Caco-2 (cell line): ENCODE data around the gene PTPRO. TPM values are rescaled to one million over a fixed set of nuclear protein-coding genes. Genes with fewer than 3 reads are reported as not detected.

Source experiments
- BruUV-seq: library from RNA; stranded (reverse); fragments of 400-500 nt; replicated peaks from 2 replicates; lab custom pipeline; 2021; lab: Mats Ljungman, UMichigan
- CTCF ChIA-PET: fragments of 300-600 bp; sonication (Branson Sonifier 250); formaldehyde crosslinking; loops from one replicate; lab custom pipeline; 2022; ENCODE audit warnings: antibody characterized with exemption; lab: Charles Lee
- POLR2A ChIA-PET: fragments of 300-600 bp; sonication (Branson Sonifier 250); formaldehyde crosslinking; loops from one replicate; lab custom pipeline; 2022; ENCODE audit warnings: antibody characterized with exemption; lab: Charles Lee
- DNase-seq, 2 experiments: peaks; one replicate each; pipeline versions ENCODE4 v3.0.0 to v3.0.0-alpha.2; 2020 to 2022
- H3K27me3 ChIP-seq: replicated peaks from 2 replicates; pipeline ENCODE4 v1.6.0; 2011; ENCODE audit warnings: low read length; ENCODE audit not compliant: control insufficient read depth, insufficient read depth
- H3K36me3 ChIP-seq: 2 replicates; pipeline ENCODE4 v1.5.1; 2011; ENCODE audit warnings: low read length; ENCODE audit not compliant: control insufficient read depth, insufficient read depth
- H3K4me1 ChIP-seq: fragments of 250-450 bp; sonication (Bioruptor Pico); 2 replicates; pipeline ENCODE4 v1.5.1; 2020; ENCODE audit warnings: mild to moderate bottlenecking
- H3K4me3 ChIP-seq: 2 replicates; pipeline ENCODE4 v1.5.1; 2011; ENCODE audit warnings: low read depth, mild to moderate bottlenecking, control low read depth, low read length
- H3K9me3 ChIP-seq: fragments of 250-450 bp; sonication (Bioruptor Pico); 2 replicates; pipeline ENCODE4 v1.5.1; 2020; ENCODE audit warnings: mild to moderate bottlenecking, moderate library complexity
- H3K27ac Mint-ChIP-seq: one replicate; pipeline ENCODE4 v1.8.0; 2022; ENCODE audit warnings: mixed read lengths; ENCODE audit not compliant: unreplicated experiment
- H3K27me3 Mint-ChIP-seq: one replicate; pipeline ENCODE4 v1.8.0; 2022; ENCODE audit warnings: mixed read lengths; ENCODE audit not compliant: insufficient read depth, unreplicated experiment
- H3K36me3 Mint-ChIP-seq: one replicate; pipeline ENCODE4 v1.8.0; 2022; ENCODE audit warnings: mild to moderate bottlenecking, mixed read lengths; ENCODE audit not compliant: insufficient read depth, unreplicated experiment
- H3K4me1 Mint-ChIP-seq: one replicate; pipeline ENCODE4 v1.8.0; 2022; ENCODE audit warnings: low read depth, mixed read lengths; ENCODE audit not compliant: unreplicated experiment
- H3K4me3 Mint-ChIP-seq: one replicate; pipeline ENCODE4 v1.8.0; 2022; ENCODE audit warnings: mild to moderate bottlenecking, moderate library complexity, mixed read lengths; ENCODE audit not compliant: unreplicated experiment
- H3K9me3 Mint-ChIP-seq: one replicate; pipeline ENCODE4 v1.8.0; 2022; ENCODE audit warnings: mixed read lengths; ENCODE audit not compliant: unreplicated experiment
- intact Hi-C: fragments of 100-400 bp; cut with micrococcal nuclease; formaldehyde crosslinking; loops from one replicate; pipeline ENCODE4 v1.10.0; 2022; ENCODE audit not compliant: unreplicated experiment
- total RNA-seq: library from RNA; stranded (reverse); gene quantifications from 2 replicates; pipeline ENCODE4 v1.2.3, GENCODE V29; 2022
- TF ChIP-seq, protein P1 (sequence below), 2 experiments: fragments of 200-600 bp in 1 of 2; IDR thresholded peaks; 1 replicate in 1 of 2; 2 replicates in 1 of 2; pipeline versions ENCODE4 v1.5.1 to v1.8.0; 2011 to 2022; ENCODE audit warnings: antibody characterized with exemption in 1 of 2, control low read depth in 1 of 2, inconsistent platforms in 1 of 2, low read depth in 1 of 2, low read length in 1 of 2, mild to moderate bottlenecking in 1 of 2, moderate library complexity in 1 of 2; ENCODE audit not compliant: insufficient read depth in 1 of 2, severe bottlenecking in 1 of 2, unreplicated experiment in 1 of 2

PTPRO gene
- total RNA-seq, 1 experiment from 2014 or later: not detected

DNA sequence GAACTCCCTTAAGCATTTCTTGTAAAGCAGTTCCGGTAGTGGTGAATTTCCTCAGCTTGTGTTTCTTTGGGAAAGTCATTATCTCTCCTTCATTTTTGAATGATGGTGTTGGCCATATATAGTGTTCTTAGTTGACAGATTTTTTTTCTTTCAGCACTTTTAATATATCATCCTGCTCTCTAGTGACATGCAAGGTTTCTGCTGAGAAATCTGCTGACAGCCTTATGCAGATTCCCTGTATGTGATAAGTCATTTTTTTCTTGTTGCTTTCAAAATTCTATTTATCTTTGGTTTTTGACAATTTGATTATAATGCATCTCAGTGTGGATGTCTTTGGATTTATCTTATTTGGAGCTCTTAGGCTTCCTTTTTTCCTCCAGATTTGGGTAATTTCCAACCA is 135.7 kb downstream of the PTPRO start:
- Histone ChIP-seq H3K4me3 (no peak overlapping the region), H3K36me3 (no peaks in the 10 kb centered on the region), H3K9me3 (peaks cover 4% of the 10 kb centered on the region; the same call in 1 of the 2 replicates), H3K4me1 (peaks cover 5% of the 10 kb centered on the region; the same call in 1 of the 2 replicates), H3K27me3 (no peaks in the 10 kb centered on the region; the same call in 1 of the 2 replicates)
- no TSS peak for BruUV-seq
- intact Hi-C loops: no loop called here
- POLR2A ChIA-PET: no interaction called here
- no peaks in the 10 kb centered on the region for H3K27me3 Mint-ChIP-seq
- no peak for DNase-seq
- peaks cover 12% of the 10 kb centered on the region for H3K4me1 Mint-ChIP-seq
- H3K4me3 Mint-ChIP-seq: no peak overlapping the region
- TF ChIP-seq, protein P1, sequence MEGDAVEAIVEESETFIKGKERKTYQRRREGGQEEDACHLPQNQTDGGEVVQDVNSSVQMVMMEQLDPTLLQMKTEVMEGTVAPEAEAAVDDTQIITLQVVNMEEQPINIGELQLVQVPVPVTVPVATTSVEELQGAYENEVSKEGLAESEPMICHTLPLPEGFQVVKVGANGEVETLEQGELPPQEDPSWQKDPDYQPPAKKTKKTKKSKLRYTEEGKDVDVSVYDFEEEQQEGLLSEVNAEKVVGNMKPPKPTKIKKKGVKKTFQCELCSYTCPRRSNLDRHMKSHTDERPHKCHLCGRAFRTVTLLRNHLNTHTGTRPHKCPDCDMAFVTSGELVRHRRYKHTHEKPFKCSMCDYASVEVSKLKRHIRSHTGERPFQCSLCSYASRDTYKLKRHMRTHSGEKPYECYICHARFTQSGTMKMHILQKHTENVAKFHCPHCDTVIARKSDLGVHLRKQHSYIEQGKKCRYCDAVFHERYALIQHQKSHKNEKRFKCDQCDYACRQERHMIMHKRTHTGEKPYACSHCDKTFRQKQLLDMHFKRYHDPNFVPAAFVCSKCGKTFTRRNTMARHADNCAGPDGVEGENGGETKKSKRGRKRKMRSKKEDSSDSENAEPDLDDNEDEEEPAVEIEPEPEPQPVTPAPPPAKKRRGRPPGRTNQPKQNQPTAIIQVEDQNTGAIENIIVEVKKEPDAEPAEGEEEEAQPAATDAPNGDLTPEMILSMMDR (IDR thresholded peaks at IDR 0.05; ENCODE audit: insufficient read depth in 1 of 2, low read depth in 1 of 2, low read length in 1 of 2, severe bottlenecking in 1 of 2, unreplicated experiment in 1 of 2): no peak
- no peaks in the 10 kb centered on the region for H3K36me3 Mint-ChIP-seq
- H3K9me3 Mint-ChIP-seq: peaks cover 45% of the 10 kb centered on the region
- CTCF ChIA-PET: interaction anchor here (0.9 kb wide), 1 partner anchor 399 kb away, joined by 5 read pairs; no protein-coding TSS in a partner anchor
- no peak overlapping the region for H3K27ac Mint-ChIP-seq

DNA sequence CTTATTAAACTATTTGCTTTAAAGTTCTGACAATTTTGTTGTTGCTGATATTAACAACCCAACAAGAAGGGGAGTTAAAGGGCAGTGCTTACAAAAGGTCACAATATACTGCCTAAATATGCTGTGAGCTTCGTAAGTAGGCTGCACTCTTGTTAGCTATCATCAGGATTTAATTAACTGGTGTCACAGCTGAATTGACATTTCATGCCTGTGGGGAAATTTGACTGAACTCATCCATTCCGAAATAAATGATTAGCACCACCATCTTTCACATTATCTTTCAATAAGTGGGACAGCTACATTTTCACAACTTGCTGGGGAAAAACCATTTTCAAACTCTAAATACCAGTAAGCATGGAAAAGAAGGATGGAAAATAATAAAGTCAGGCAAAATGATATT is 146.6 kb downstream of the PTPRO start:
- intact Hi-C loops: no loop called here
- Mint-ChIP-seq H3K4me1 (no peaks in the 10 kb centered on the region), H3K27ac (no peak overlapping the region), H3K9me3 (no peaks in the 10 kb centered on the region), H3K27me3 (peaks cover 14% of the 10 kb centered on the region), H3K4me3 (no peak overlapping the region), H3K36me3 (no peaks in the 10 kb centered on the region)
- H3K4me3 ChIP-seq: no peak overlapping the region
- TF ChIP-seq, protein P1 (IDR thresholded peaks at IDR 0.05; ENCODE audit: insufficient read depth in 1 of 2, low read depth in 1 of 2, low read length in 1 of 2, severe bottlenecking in 1 of 2, unreplicated experiment in 1 of 2): no peak
- ChIA-PET CTCF (no interaction called here), POLR2A (no interaction called here)
- no TSS peak for BruUV-seq
- H3K4me1 ChIP-seq: no peaks in the 10 kb centered on the region
- DNase-seq: no peak
- no peaks in the 10 kb centered on the region for H3K36me3 ChIP-seq
- H3K9me3 ChIP-seq: no peaks in the 10 kb centered on the region
- H3K27me3 ChIP-seq: no peaks in the 10 kb centered on the region

DNA sequence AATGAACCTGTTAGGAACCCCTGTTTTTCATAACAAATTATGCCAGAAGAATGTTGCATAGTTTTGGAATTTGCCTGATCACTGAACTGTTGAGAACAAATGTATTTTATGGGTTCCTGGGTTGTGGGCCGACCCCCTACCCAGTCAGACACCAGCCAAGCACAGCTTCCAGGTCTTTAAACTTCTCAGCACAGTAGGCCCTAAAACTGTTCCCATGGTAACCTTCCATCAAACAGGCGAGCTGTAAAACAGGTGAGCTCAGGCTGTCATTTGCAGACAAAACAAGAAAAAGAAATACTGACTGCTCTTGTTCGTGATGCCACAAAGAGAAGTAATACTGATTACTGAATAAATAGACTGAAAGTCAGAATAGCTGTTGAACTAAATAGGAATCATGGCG is 147.0 kb downstream of the PTPRO start:
- H3K36me3 Mint-ChIP-seq: no peaks in the 10 kb centered on the region
- peaks cover 16% of the 10 kb centered on the region for H3K27me3 Mint-ChIP-seq
- no peaks in the 10 kb centered on the region for H3K4me1 Mint-ChIP-seq
- intact Hi-C loops: no loop called here
- ChIA-PET CTCF (no interaction called here), POLR2A (no interaction called here)
- TF ChIP-seq, protein P1 (IDR thresholded peaks at IDR 0.05; ENCODE audit: insufficient read depth in 1 of 2, low read depth in 1 of 2, low read length in 1 of 2, severe bottlenecking in 1 of 2, unreplicated experiment in 1 of 2): no peak
- no peaks in the 10 kb centered on the region for H3K9me3 Mint-ChIP-seq
- H3K4me1 ChIP-seq: no peaks in the 10 kb centered on the region
- H3K9me3 ChIP-seq: no peaks in the 10 kb centered on the region
- H3K4me3 ChIP-seq: no peak overlapping the region
- H3K4me3 Mint-ChIP-seq: no peak overlapping the region
- no peak overlapping the region for H3K27ac Mint-ChIP-seq
- no TSS peak for BruUV-seq
- no peak for DNase-seq
- H3K36me3 ChIP-seq: no peaks in the 10 kb centered on the region
- no peaks in the 10 kb centered on the region for H3K27me3 ChIP-seq
